Lower lobe of right lung (tissue), 2 donors: ENCODE results near the gene LIMCH1. TPM values are rescaled to one million over a fixed set of nuclear protein-coding genes. Genes with fewer than 3 reads are reported as not detected.

ENCODE experiments used
- ATAC-seq, 2 donors: fragments of 200-7000 bp; cut with Tn5 transposase; one replicate each; pipeline ENCODE4 v1.9.1; 2020 to 2022; ENCODE audit warnings: mild to moderate bottlenecking in 2 of 2, moderate library complexity in 2 of 2
- DNase-seq: peaks from one replicate; pipeline ENCODE4 v3.0.0-alpha.2; 2020
- H3K27ac ChIP-seq: fragments of 200-600 bp; one replicate; pipeline ENCODE4 v1.8.0; 2022
- H3K27me3 ChIP-seq: fragments of 200-600 bp; one replicate; pipeline ENCODE4 v1.8.0; 2022; ENCODE audit warnings: low read depth
- H3K36me3 ChIP-seq: fragments of 200-600 bp; one replicate; pipeline ENCODE4 v1.8.0; 2022; ENCODE audit warnings: mild to moderate bottlenecking
- H3K4me1 ChIP-seq: fragments of 200-600 bp; one replicate; pipeline ENCODE4 v1.8.0; 2022
- H3K4me3 ChIP-seq: fragments of 200-600 bp; one replicate; pipeline ENCODE4 v1.8.0; 2022; ENCODE audit warnings: mild to moderate bottlenecking
- H3K9me3 ChIP-seq: fragments of 200-600 bp; one replicate; pipeline ENCODE4 v1.8.0; 2022
- CTCF ChIP-seq: fragments of 200-600 bp; IDR thresholded peaks from one replicate; pipeline ENCODE4 v1.8.0; 2022; ENCODE audit warnings: antibody characterized with exemption, mild to moderate bottlenecking
- intact Hi-C: fragments of 100-400 bp; cut with DNase I; formaldehyde crosslinking; loops from one replicate; pipeline ENCODE4 v1.11.0; 2022
- total RNA-seq: library from RNA; stranded (reverse); fragmentation: NEBNext Ultra II Directional; extraction: Animal tissue kit (Norgen Biotek cat#: 25700); gene quantifications from one replicate; pipeline ENCODE4 v1.2.1, GENCODE V29; 2021
- donor health status: DM: no; HTN: yes; CAD: no; lungs with severe emphysema.

Gene LIMCH1
- total RNA-seq, 1 donor from 2014 or later: 267 TPM

GRCh38 chr4:41572516-41572915 is 34.6 kb downstream of the LIMCH1 start:
- no peak for TF ChIP-seq CTCF
- intact Hi-C loops: no loop called here
- no peaks in the 10 kb centered on the region for H3K27me3 ChIP-seq
- no peaks in the 10 kb centered on the region for H3K36me3 ChIP-seq
- peak overlapping the region; percentile 12 for H3K27ac ChIP-seq
- H3K4me3 ChIP-seq: no peak overlapping the region
- H3K9me3 ChIP-seq: no peaks in the 10 kb centered on the region
- ATAC-seq (peak in 1 of 2 donors; percentile 35), DNase-seq (no peak)
- peaks cover 19% of the 10 kb centered on the region for H3K4me1 ChIP-seq

- Histone ChIP-seq H3K4me3 (no peak overlapping the region), H3K36me3 (no peaks in the 10 kb centered on the region), H3K4me1 (peaks cover 18% of the 10 kb centered on the region), H3K27ac (peak overlapping the region; percentile 12), H3K27me3 (no peaks in the 10 kb centered on the region), H3K9me3 (no peaks in the 10 kb centered on the region)
- intact Hi-C loops: no loop called here
- DNase-seq (no peak), ATAC-seq (no peak)
- TF ChIP-seq CTCF: no peak
These were observed 35.0 kb downstream of the LIMCH1 start for GRCh38 chr4:41572956-41573355.

- no peaks in the 10 kb centered on the region for H3K9me3 ChIP-seq
- intact Hi-C loops: no loop called here
- peaks cover 18% of the 10 kb centered on the region for H3K4me1 ChIP-seq
- no peak for TF ChIP-seq CTCF
- no peaks in the 10 kb centered on the region for H3K36me3 ChIP-seq
- no peaks in the 10 kb centered on the region for H3K27me3 ChIP-seq
- no peak overlapping the region for H3K27ac ChIP-seq
- no peak overlapping the region for H3K4me3 ChIP-seq
- ATAC-seq (no peak), DNase-seq (no peak)
These were observed 35.6 kb downstream of the LIMCH1 start for GRCh38 chr4:41573502-41574001.

- H3K9me3 ChIP-seq: no peaks in the 10 kb centered on the region
- no peaks in the 10 kb centered on the region for H3K27me3 ChIP-seq
- intact Hi-C loops: no loop called here
- H3K4me3 ChIP-seq: no peak overlapping the region
- H3K4me1 ChIP-seq: peaks cover 24% of the 10 kb centered on the region
- no peak for DNase-seq
- TF ChIP-seq CTCF: no peak
- H3K36me3 ChIP-seq: no peaks in the 10 kb centered on the region
- H3K27ac ChIP-seq: no peak overlapping the region
- peak in 1 of 2 donors; percentile 41 for ATAC-seq
These were observed 37.2 kb downstream of the LIMCH1 start for GRCh38 chr4:41575207-41575606.

GRCh38 chr4:41575665-41576064 is 37.7 kb downstream of the LIMCH1 start:
- Histone ChIP-seq H3K4me1 (peaks cover 24% of the 10 kb centered on the region), H3K27ac (no peak overlapping the region), H3K9me3 (no peaks in the 10 kb centered on the region), H3K4me3 (no peak overlapping the region), H3K27me3 (no peaks in the 10 kb centered on the region), H3K36me3 (no peaks in the 10 kb centered on the region)
- no peak for ATAC-seq
- no peak for DNase-seq
- no peak for TF ChIP-seq CTCF
- intact Hi-C loops: no loop called here

GRCh38 chr4:41579043-41579442 is 41.1 kb downstream of the LIMCH1 start:
- intact Hi-C loops: no loop called here
- ATAC-seq: peak; percentile 77 to 89
- TF ChIP-seq CTCF: no peak
- Histone ChIP-seq H3K36me3 (no peaks in the 10 kb centered on the region), H3K9me3 (no peaks in the 10 kb centered on the region), H3K4me1 (peaks cover 15% of the 10 kb centered on the region), H3K27me3 (no peaks in the 10 kb centered on the region), H3K27ac (peak overlapping the region; percentile 21), H3K4me3 (no peak overlapping the region)
- DNase-seq: no peak
